Liver (tissue), 9 donors: ENCODE data around the gene RAB2B. TPM values are rescaled to one million over a fixed set of nuclear protein-coding genes. Genes with fewer than 3 reads are reported as not detected.

Source experiments
- DNase-seq: peaks from one replicate; pipeline ENCODE4 v3.0.0-alpha.2; 2017; ENCODE audit warnings: low spot score
- H3K27ac ChIP-seq, 2 donors: one replicate each; pipeline ENCODE4 v1.7.0; 2013; ENCODE audit warnings: inconsistent platforms in 2 of 2, low read length in 2 of 2, control low read depth in 1 of 2, low read depth in 1 of 2, mild to moderate bottlenecking in 1 of 2
- H3K27me3 ChIP-seq, 4 donors: one replicate each; pipeline versions ENCODE4 v1.6.1 to v1.7.0; 2013; ENCODE audit warnings: low read length in 3 of 4, inconsistent platforms in 1 of 4, mild to moderate bottlenecking in 1 of 4, moderate library complexity in 1 of 4; ENCODE audit not compliant: control insufficient read depth in 4 of 4, insufficient read depth in 4 of 4
- H3K36me3 ChIP-seq, 4 donors: one replicate each; pipeline versions ENCODE4 v1.6.1 to v1.7.0; 2013; ENCODE audit warnings: low read length in 3 of 4, mild to moderate bottlenecking in 3 of 4, low read depth in 1 of 4, moderate library complexity in 1 of 4; ENCODE audit not compliant: control insufficient read depth in 4 of 4, insufficient read depth in 3 of 4
- H3K4me1 ChIP-seq, 4 donors: one replicate each; pipeline versions ENCODE4 v1.6.1 to v1.7.0; 2013; ENCODE audit warnings: low read length in 3 of 4, mild to moderate bottlenecking in 3 of 4, moderate library complexity in 1 of 4; ENCODE audit not compliant: control insufficient read depth in 4 of 4, insufficient read depth in 4 of 4
- H3K4me3 ChIP-seq, 3 donors: one replicate each; pipeline versions ENCODE4 v1.6.1 to v1.7.0; 2013; ENCODE audit warnings: low read length in 3 of 3, control low read depth in 1 of 3, low read depth in 1 of 3, mild to moderate bottlenecking in 1 of 3
- H3K9ac ChIP-seq, 2 donors: one replicate each; pipeline ENCODE4 v1.7.0; 2013; ENCODE audit warnings: low read length in 2 of 2, mild to moderate bottlenecking in 2 of 2, moderate library complexity in 2 of 2, control low read depth in 1 of 2, low read depth in 1 of 2
- H3K9me3 ChIP-seq, 4 donors: one replicate each; pipeline versions ENCODE4 v1.6.1 to v1.7.0; 2013; ENCODE audit warnings: low read length in 3 of 4; ENCODE audit not compliant: control insufficient read depth in 4 of 4
- ATF3 ChIP-seq: IDR thresholded peaks from 2 replicates; pipeline ENCODE4 v1.6.1; 2016; ENCODE audit warnings: antibody characterized with exemption
- CTCF ChIP-seq: fragments of 150-350 bp; IDR thresholded peaks from 2 replicates; pipeline ENCODE4 v1.5.1; 2017; ENCODE audit warnings: improper control_type of control experiment, low read depth, low read length; ENCODE audit not compliant: missing input control
- EGR1 ChIP-seq, 2 donors: IDR thresholded peaks; 2 replicates each; pipeline ENCODE4 v1.6.1; 2016 to 2018; ENCODE audit warnings: antibody characterized with exemption in 2 of 2, low read depth in 2 of 2
- FOXA1 ChIP-seq: IDR thresholded peaks from 2 replicates; pipeline ENCODE4 v1.6.1; 2016; ENCODE audit warnings: antibody characterized with exemption
- FOXA2 ChIP-seq: IDR thresholded peaks from 2 replicates; pipeline ENCODE4 v1.6.1; 2016; ENCODE audit warnings: antibody characterized with exemption
- GABPA ChIP-seq, 2 donors: IDR thresholded peaks in 1 of 2; conservative IDR thresholded peaks in 1 of 2; 2 replicates each; pipeline ENCODE4 v1.6.1; 2016; ENCODE audit warnings: antibody characterized with exemption in 2 of 2, mild to moderate bottlenecking in 1 of 2, moderate library complexity in 1 of 2
- HNF4A ChIP-seq, 2 donors: conservative IDR thresholded peaks; 2 replicates each; pipeline ENCODE4 v1.6.1; 2016; ENCODE audit warnings: antibody characterized with exemption in 2 of 2, mild to moderate bottlenecking in 2 of 2
- HNF4G ChIP-seq: IDR thresholded peaks from 2 replicates; pipeline ENCODE4 v1.6.1; 2016; ENCODE audit warnings: antibody characterized with exemption
- JUND ChIP-seq, 2 donors: IDR thresholded peaks; 2 replicates each; pipeline ENCODE4 v1.6.1; 2016; ENCODE audit warnings: antibody characterized with exemption in 2 of 2
- MAX ChIP-seq: IDR thresholded peaks from 2 replicates; pipeline ENCODE4 v1.6.1; 2016; ENCODE audit warnings: antibody characterized with exemption
- NR2F2 ChIP-seq: IDR thresholded peaks from 2 replicates; pipeline ENCODE4 v1.6.1; 2016; ENCODE audit warnings: antibody characterized with exemption
- RAD21 ChIP-seq, 2 donors: IDR thresholded peaks; 2 replicates each; pipeline ENCODE4 v1.6.1; 2016; ENCODE audit warnings: antibody characterized with exemption in 2 of 2, mild to moderate bottlenecking in 2 of 2
- REST ChIP-seq: IDR thresholded peaks from 2 replicates; pipeline ENCODE4 v1.6.1; 2016; ENCODE audit warnings: antibody characterized with exemption, mild to moderate bottlenecking
- RXRA ChIP-seq, 2 donors: IDR thresholded peaks; 2 replicates each; pipeline ENCODE4 v1.6.1; 2017 to 2018; ENCODE audit warnings: antibody characterized with exemption in 2 of 2, mild to moderate bottlenecking in 1 of 2
- SP1 ChIP-seq: IDR thresholded peaks from 2 replicates; pipeline ENCODE4 v1.6.1; 2018; ENCODE audit warnings: antibody characterized with exemption, mild to moderate bottlenecking
- TAF1 ChIP-seq: conservative IDR thresholded peaks from 2 replicates; pipeline ENCODE4 v1.6.1; 2016; ENCODE audit warnings: antibody characterized with exemption, mild to moderate bottlenecking
- YY1 ChIP-seq: IDR thresholded peaks from 2 replicates; pipeline ENCODE4 v1.6.1; 2016; ENCODE audit warnings: antibody characterized with exemption, mild to moderate bottlenecking
- ZBTB33 ChIP-seq: IDR thresholded peaks from 2 replicates; pipeline ENCODE4 v1.6.1; 2016; ENCODE audit warnings: antibody characterized with exemption
- WGBS: extraction: QIAGEN DNeasy Blood & Tissue Kit; methylation state at CpG from one replicate; pipeline ENCODE4 v1.1.7; 2013; 5-methylcytosine and 5-hydroxymethylcytosine counted together
- polyA plus RNA-seq, 2 donors: library from polyadenylated mRNA; stranded (reverse) in 1 of 2; unstranded in 1 of 2; fragments of 200-250 nt in 1 of 2; fragments of >200 nt in 1 of 2; fragmentation: Nextera tagmentation in 1 of 2; extraction: Ambion mirVana in 1 of 2; gene quantifications; one replicate each; pipeline versions ENCODE4 v1.2.1 to v1.2.3, GENCODE V29; 2013 to 2015
- total RNA-seq, 2 donors: library from RNA; depleted of rRNA; stranded (reverse); fragments of >200 nt; gene quantifications; one replicate each; pipeline ENCODE4 v1.2.3, GENCODE V29; 2014
- donor health status: healthy.
- donor health status: healthy.
- donor health status: healthy.
- donor health status: healthy.
- donor health status: healthy.

Gene RAB2B
- total and polyA plus RNA-seq, 4 donors: 4.2 to 60.9 (median 10.4) TPM

- Histone ChIP-seq H3K27me3 (no peaks in the 10 kb centered on the region), H3K36me3 (peaks cover 3 to 10% (median 5%) of the 10 kb centered on the region in 4 donors), H3K9ac (peak within 1 kb of the TSS; percentile 94 to 99), H3K4me1 (peaks cover 3 to 16% (median 10%) of the 10 kb centered on the region in 4 donors), H3K4me3 (peak within 1 kb of the TSS; percentile 83 to 94 (median 94)), H3K27ac (peak within 1 kb of the TSS; percentile 94 to 96), H3K9me3 (no peaks in the 10 kb centered on the region)
- TF ChIP-seq TAF1 (peak; percentile 88), MAX (peak; percentile 87), EGR1 (IDR thresholded peaks at IDR 0.05; ENCODE audit: low read depth in 2 of 2) (peak; percentile 17 to 55), CTCF (peak; percentile 66), REST (peak; percentile 77), YY1 (peak; percentile 99), ZBTB33 (peak; percentile 72), RAD21 (IDR thresholded peaks at IDR 0.05) (peak; percentile 60 to 63), HNF4A (conservative IDR thresholded peaks at IDR 0.05) (peak; percentile 48 to 55), HNF4G (peak; percentile 29), NR2F2 (peak; percentile 88), ATF3 (no peak), FOXA2 (peak; percentile 17), FOXA1 (peak; percentile 32), RXRA (IDR thresholded peaks at IDR 0.05) (peak; percentile 85 to 95), JUND (IDR thresholded peaks at IDR 0.05) (peak; percentile 70 to 77), GABPA (IDR thresholded peaks at IDR 0.05 in 1 of 2, conservative IDR thresholded peaks at IDR 0.05 in 1 of 2) (peak; percentile 57 to 90), SP1 (peak; percentile 94)
- under 1% methylated on average over 36 of the region's 36 CpGs for WGBS
- DNase-seq: peak; percentile 98
These were observed 20.7 kb downstream of the RAB2B start, which contains the start of gene CHD8 for GRCh38 chr14:21455912-21456667. TSS of gene CHD8 (minus strand) at chr14:21456123. CDS start at chr14:21431643, 24,480 bp downstream.
